GM10248 (cell line): ENCODE data around the gene RFTN1.

Experiments used
- CTCF ChIA-PET: fragments of 300-600 bp; sonication (Branson Sonifier 250); formaldehyde crosslinking; extraction: SDS; loops from one replicate; lab custom pipeline; 2021; ENCODE audit warnings: antibody characterized with exemption; lab: Yijun Ruan, JAX
- POLR2A ChIA-PET: fragments of 350-650 bp; sonication (Branson Sonifier 250); formaldehyde crosslinking; extraction: SDS; loops from one replicate; lab custom pipeline; 2020; ENCODE audit warnings: antibody characterized with exemption; lab: Yijun Ruan, JAX
- DNase-seq: peaks from one replicate; pipeline ENCODE4 v3.0.0; 2012; ENCODE audit errors: extremely low spot score
- CTCF ChIP-seq: IDR thresholded peaks from 2 replicates; pipeline ENCODE4 v1.5.1; 2012; ENCODE audit warnings: mild to moderate bottlenecking, low read depth; ENCODE audit errors: extremely low read depth, missing control alignments, control extremely low read depth

Gene RFTN1

GRCh38 chr3:16509721-16510619 is 3.5 kb downstream of the RFTN1 start:
- peak; percentile 38 for DNase-seq
- CTCF ChIA-PET, result interaction anchor here (0.6 to 5.9 kb wide), 6 partner anchors 9 to 40 kb away, joined by 3 to 49 read pairs (median 4); no protein-coding TSS in a partner anchor
- POLR2A ChIA-PET, result interaction anchor here (0.6 to 2.3 kb wide), 8 partner anchors 9 to 1147 kb away, joined by 3 to 6 read pairs (median 4); no protein-coding TSS in a partner anchor
- no peak for TF ChIP-seq CTCF

- peak; percentile 40 for DNase-seq
- ChIA-PET POLR2A (interaction anchor here (0.9 to 1.2 kb wide), 2 partner anchors 12 to 15 kb away, joined by 3 to 4 read pairs; no protein-coding TSS in a partner anchor), CTCF (interaction anchor here (1.0 to 5.9 kb wide), 6 partner anchors 8 to 39 kb away, joined by 3 to 49 read pairs (median 5); no protein-coding TSS in a partner anchor)
- no peak for TF ChIP-seq CTCF
Measured at GRCh38 chr3:16508591-16508995, 4.9 kb downstream of the RFTN1 start.

GRCh38 chr3:16508243-16508578 is 5.3 kb downstream of the RFTN1 start:
- ChIA-PET CTCF (interaction anchor here (1.0 to 5.9 kb wide), 6 partner anchors 8 to 39 kb away, joined by 3 to 49 read pairs (median 5); no protein-coding TSS in a partner anchor), POLR2A (interaction anchor here (0.9 to 1.2 kb wide), 2 partner anchors 12 to 15 kb away, joined by 3 to 4 read pairs; no protein-coding TSS in a partner anchor)
- TF ChIP-seq CTCF, result no peak
- no peak for DNase-seq

- no peak for DNase-seq
- ChIA-PET CTCF (interaction anchor here (1.0 to 5.9 kb wide), 7 partner anchors 9 to 192 kb away, joined by 3 to 49 read pairs (median 5); no protein-coding TSS in a partner anchor), POLR2A (interaction anchor here (0.9 to 1.2 kb wide), 2 partner anchors 11 to 16 kb away, joined by 3 to 4 read pairs; no protein-coding TSS in a partner anchor)
- TF ChIP-seq CTCF, result no peak
Measured at GRCh38 chr3:16507578-16508242, 5.8 kb downstream of the RFTN1 start.

GRCh38 chr3:16506884-16507577 is 6.5 kb downstream of the RFTN1 start:
- DNase-seq, result no peak
- TF ChIP-seq CTCF, result no peak
- ChIA-PET CTCF (interaction anchor here (1.4 to 2.0 kb wide), 3 partner anchors 22 to 192 kb away, joined by 3 to 6 read pairs (median 4); no protein-coding TSS in a partner anchor), POLR2A (no interaction called here)
